VCaP (cell line): ENCODE results near the gene MAP1LC3A.

ENCODE experiments used
- H3K27ac ChIP-seq: fragments of 450-650 bp; 2 replicates; pipeline ENCODE4 v1.5.1; 2017
- TF ChIP-seq, protein P1 (sequence below): fragments of 450-650 bp; conservative IDR thresholded peaks from 2 replicates; pipeline ENCODE4 v1.5.1; 2017; ENCODE audit warnings: mild to moderate bottlenecking, moderate library complexity

Gene MAP1LC3A

DNA sequence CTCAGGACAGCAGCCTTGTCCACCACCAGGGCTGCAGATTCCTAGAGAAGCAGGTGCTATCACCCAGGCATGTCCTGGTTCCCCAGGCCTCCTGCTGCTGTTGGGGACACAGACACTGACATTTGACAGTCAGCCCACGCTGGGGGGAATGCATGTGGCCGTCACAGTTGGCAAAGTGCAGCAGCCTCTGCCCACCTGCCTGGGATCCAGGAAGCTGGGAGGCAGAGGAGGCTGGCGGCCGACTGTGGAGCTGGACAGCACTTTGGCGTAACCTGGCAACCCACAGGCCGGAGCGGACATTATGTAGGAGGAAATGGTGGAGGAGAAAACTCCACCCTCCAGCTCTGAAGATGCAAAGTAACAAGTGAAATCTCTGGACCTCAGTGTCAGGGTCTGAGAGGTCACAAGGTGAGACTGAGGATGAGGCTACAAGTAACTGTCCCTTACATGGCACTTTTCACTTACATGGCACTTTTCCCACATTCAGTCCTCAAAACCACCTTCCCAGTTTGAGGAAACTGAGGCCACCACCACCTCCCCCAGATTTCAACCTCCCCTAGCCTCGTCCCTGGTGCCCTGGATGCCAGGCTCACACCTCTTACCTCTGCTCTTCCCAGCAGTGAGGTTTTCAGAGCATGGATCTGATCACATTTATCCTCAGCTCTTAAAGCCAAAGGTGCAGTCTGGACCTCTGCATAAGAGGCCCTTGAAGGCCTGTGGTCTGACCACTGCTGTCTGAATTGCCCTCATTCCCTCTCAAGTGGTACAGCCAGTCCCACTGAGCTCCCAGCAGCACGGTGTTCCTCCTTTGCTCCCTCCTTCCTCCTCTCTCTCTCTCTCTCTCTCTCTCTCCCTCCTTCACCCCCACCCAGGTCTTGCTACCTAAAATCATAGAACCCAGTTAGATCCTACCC lies 8.7 kb downstream of the MAP1LC3A start:
- TF ChIP-seq, protein P1, sequence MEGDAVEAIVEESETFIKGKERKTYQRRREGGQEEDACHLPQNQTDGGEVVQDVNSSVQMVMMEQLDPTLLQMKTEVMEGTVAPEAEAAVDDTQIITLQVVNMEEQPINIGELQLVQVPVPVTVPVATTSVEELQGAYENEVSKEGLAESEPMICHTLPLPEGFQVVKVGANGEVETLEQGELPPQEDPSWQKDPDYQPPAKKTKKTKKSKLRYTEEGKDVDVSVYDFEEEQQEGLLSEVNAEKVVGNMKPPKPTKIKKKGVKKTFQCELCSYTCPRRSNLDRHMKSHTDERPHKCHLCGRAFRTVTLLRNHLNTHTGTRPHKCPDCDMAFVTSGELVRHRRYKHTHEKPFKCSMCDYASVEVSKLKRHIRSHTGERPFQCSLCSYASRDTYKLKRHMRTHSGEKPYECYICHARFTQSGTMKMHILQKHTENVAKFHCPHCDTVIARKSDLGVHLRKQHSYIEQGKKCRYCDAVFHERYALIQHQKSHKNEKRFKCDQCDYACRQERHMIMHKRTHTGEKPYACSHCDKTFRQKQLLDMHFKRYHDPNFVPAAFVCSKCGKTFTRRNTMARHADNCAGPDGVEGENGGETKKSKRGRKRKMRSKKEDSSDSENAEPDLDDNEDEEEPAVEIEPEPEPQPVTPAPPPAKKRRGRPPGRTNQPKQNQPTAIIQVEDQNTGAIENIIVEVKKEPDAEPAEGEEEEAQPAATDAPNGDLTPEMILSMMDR, result no peak
- H3K27ac ChIP-seq, result no peak overlapping the region

GRCh38 chr20:34567892-34568865 lies 9.7 kb downstream of the MAP1LC3A start:
- TF ChIP-seq, protein P1, result no peak
- no peak overlapping the region for H3K27ac ChIP-seq

DNA sequence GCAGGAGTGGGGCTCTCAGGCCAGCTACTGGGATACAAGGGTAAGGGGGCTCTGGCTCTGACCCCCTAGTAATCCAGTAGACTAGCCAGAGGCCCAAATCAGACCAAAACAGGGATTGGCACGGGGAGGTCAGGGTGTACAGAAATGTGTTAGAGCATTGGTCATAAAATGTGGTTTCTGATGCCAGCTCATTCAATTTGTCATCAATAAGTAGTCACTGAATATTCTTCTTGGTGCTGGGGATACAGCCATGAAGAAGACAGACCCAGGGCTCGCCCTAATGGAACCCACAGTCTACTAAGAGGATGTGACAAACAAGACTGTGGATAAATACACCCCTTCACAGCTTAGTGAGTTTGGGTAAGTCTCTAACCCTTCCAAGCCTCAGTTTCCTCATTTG lies 11.1 kb downstream of the MAP1LC3A start:
- no peak overlapping the region for H3K27ac ChIP-seq
- TF ChIP-seq, protein P1, result no peak

GRCh38 chr20:34570859-34571306 lies 12.4 kb downstream of the MAP1LC3A start:
- no peak overlapping the region for H3K27ac ChIP-seq
- TF ChIP-seq, protein P1, result no peak

DNA sequence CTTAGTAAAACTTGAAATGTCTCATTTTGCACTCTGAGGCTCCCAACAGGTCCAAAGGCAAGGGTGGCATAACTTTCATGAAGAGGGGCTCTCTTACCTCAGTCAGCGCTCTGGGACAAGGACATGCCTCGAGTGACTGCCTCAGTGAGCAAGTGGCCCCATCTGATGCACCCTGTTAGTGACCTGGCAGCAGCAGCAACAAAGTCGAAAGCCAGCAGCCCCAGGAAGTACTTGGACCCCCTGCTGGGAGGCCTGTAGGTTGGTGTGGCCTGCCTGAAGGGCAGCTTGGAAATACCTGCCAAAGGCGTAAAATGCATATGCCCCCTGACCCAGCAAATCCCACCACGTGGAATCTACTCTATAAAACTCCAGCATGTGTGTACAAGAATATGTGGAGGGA lies 13.2 kb downstream of the MAP1LC3A start:
- no peak overlapping the region for H3K27ac ChIP-seq
- TF ChIP-seq, protein P1, result no peak

DNA sequence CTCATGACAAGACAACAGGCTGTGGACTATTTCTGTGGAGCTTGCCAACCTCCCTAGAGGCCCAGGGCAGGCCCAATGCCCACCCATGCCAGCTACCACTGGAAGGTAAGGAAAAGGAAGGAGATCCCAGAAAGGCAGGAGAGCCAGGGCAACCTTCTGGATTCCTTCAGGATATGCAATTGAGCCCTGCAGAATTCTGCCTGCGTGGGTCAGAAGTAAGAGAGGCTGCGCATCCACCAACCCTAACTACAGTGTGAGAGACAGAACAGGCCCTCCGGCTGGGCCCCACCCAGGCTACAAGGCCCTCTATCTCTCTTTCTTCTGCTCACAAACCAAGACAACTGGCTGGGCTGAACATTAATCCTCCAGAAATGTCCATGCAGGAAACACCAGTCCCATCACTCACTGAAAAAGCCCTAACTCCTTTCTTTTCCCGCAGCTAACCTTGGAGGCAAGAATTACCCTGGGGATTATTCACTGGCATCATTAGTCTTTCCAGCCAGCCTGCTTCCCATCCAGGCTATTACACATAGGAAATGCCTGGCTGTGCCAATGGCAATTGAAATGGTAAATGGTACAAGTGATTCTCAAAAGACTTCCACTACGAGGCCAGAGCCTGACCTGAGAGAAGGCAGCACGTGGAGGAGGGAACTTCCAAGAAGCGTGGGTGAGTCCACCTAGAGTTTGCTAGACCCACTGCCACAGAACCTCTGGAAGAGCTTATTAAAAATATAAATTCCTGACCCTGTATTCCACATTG lies 15.2 kb downstream of the MAP1LC3A start:
- no peak overlapping the region for H3K27ac ChIP-seq
- TF ChIP-seq, protein P1, result no peak
